Peyer's patch (tissue), 4 donors: ENCODE data around the gene S100A12.

Experiments
- POLR2A ChIP-seq, 2 donors: fragments of 450-650 bp; IDR thresholded peaks; one replicate each; pipeline ENCODE4 v1.5.1; 2017; ENCODE audit warnings: antibody characterized with exemption in 2 of 2, mild to moderate bottlenecking in 2 of 2, moderate library complexity in 2 of 2
- TF ChIP-seq, protein P1 (sequence below), 6 experiments: fragments of 450-650 bp in 4 of 6; fragments of 200-600 bp in 2 of 6; sonication (generic) in 1 of 6; IDR thresholded peaks; one replicate each; pipeline ENCODE4 v1.5.1; 2017 to 2019; ENCODE audit warnings: antibody characterized with exemption in 6 of 6, mild to moderate bottlenecking in 3 of 6, moderate library complexity in 1 of 6

DNA sequence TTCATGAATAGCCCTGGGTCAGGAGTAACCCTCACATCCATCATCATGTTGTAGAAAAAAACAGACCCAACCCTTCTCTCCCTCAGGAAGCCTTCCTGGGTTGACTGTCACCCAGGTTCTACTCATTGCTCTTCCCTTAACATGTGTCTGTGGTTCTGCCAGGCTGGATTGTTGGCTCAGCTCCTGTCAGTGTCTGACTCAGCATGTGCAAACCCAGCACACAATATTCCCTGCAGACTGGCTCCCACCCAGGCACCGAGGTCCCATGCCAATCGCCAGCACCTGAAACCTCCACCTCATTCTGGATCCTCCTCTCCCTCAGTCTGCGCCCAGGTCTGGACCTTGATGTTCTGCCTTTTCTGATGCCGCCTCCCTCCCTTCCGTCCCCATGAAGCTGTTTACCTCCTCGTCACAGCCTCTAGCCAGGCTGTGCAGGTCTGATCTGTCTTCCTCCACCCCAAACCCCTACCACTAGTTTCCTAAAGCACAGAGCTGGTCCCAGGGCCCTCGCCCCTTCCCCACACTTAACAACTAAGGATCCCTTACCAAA, 19.8 kb upstream of the S100A12 start:
- TF ChIP-seq, protein P1, sequence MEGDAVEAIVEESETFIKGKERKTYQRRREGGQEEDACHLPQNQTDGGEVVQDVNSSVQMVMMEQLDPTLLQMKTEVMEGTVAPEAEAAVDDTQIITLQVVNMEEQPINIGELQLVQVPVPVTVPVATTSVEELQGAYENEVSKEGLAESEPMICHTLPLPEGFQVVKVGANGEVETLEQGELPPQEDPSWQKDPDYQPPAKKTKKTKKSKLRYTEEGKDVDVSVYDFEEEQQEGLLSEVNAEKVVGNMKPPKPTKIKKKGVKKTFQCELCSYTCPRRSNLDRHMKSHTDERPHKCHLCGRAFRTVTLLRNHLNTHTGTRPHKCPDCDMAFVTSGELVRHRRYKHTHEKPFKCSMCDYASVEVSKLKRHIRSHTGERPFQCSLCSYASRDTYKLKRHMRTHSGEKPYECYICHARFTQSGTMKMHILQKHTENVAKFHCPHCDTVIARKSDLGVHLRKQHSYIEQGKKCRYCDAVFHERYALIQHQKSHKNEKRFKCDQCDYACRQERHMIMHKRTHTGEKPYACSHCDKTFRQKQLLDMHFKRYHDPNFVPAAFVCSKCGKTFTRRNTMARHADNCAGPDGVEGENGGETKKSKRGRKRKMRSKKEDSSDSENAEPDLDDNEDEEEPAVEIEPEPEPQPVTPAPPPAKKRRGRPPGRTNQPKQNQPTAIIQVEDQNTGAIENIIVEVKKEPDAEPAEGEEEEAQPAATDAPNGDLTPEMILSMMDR (IDR thresholded peaks at IDR 0.05): no peak
- TF ChIP-seq POLR2A (IDR thresholded peaks at IDR 0.05): no peak
